GM19372 (cell line): ENCODE measurements around the gene COL4A2.

Source experiments
- ATAC-seq: cut with Tn5 transposase; IDR thresholded peaks from one replicate; pipeline ENCODE4 v1.9.1; 2021; ENCODE audit warnings: mild to moderate bottlenecking, low read depth, moderate library complexity; ENCODE audit not compliant: unreplicated experiment

COL4A2 gene

GRCh38 chr13:110561344-110562035, 254.4 kb downstream of the COL4A2 start, which contains the start of gene RAB20:
TSS of gene RAB20 (minus strand) at chr13:110561722. CDS start at chr13:110561519, 203 bp downstream.
- ATAC-seq = peak; percentile 70

GRCh38 chr13:110562036-110562597, 255.0 kb downstream of the COL4A2 start:
- no peak for ATAC-seq
